ENCODE results near the gene SLC23A1.
"Not testable (repeated sequence)": the region's sequence is repeated elsewhere in the genome, so short reads cannot be mapped to it uniquely, and the experiment has no call there.

- TF ChIP-seq POLR2A, CTCF (IDR thresholded peaks at IDR 0.05): not testable (repeated sequence)
Observed at GRCh38 chr5:139355900-139356299, 27.2 kb downstream of the SLC23A1 start.

All from esophagus squamous epithelium (tissue), 4 donors.